ENCODE results near the gene CALHM2. TPM values are rescaled to one million over a fixed set of nuclear protein-coding genes. Genes with fewer than 3 reads are reported as not detected.

Gene CALHM2
- total and polyA plus RNA-seq, 4 donors = 11.7 to 43.2 (median 25.0) TPM

DNA sequence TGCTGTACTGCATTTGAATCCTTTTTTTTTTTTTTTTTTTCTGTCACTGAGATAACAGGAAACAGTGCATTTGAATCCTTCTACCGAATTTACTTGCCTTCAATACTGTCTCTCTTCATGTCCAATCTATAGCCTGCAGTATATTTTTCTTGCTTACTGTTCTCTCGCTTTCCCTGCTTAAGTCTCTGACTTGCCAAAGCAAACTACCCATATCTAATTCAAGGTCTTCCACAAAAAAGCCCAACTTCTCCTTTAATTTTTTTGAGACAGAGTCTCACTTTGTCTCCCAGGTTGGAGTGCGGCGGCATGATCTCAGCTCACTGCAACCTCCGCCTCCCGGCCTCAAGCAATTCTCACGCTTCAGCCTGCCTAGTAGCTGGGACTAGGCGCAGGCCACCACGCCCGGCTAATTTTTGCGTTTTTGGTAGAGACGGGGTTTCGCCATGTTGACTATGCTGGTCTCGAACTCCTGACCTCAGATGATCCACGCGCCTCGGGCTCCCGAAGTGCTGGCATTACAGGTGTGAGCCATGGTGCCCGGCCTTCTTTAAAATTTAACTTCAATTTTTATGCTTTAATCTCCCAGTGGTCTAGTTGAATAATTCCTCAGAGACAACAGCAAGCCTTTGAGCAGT is 54.9 kb downstream of the CALHM2 start:
- TF ChIP-seq, protein P1, sequence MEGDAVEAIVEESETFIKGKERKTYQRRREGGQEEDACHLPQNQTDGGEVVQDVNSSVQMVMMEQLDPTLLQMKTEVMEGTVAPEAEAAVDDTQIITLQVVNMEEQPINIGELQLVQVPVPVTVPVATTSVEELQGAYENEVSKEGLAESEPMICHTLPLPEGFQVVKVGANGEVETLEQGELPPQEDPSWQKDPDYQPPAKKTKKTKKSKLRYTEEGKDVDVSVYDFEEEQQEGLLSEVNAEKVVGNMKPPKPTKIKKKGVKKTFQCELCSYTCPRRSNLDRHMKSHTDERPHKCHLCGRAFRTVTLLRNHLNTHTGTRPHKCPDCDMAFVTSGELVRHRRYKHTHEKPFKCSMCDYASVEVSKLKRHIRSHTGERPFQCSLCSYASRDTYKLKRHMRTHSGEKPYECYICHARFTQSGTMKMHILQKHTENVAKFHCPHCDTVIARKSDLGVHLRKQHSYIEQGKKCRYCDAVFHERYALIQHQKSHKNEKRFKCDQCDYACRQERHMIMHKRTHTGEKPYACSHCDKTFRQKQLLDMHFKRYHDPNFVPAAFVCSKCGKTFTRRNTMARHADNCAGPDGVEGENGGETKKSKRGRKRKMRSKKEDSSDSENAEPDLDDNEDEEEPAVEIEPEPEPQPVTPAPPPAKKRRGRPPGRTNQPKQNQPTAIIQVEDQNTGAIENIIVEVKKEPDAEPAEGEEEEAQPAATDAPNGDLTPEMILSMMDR (IDR thresholded peaks at IDR 0.05; ENCODE audit: control extremely low read depth, extremely low read depth) = no peak
- Histone ChIP-seq H3K9me3 (ENCODE audit: control insufficient read depth in 4 of 4, insufficient read depth in 3 of 4, low read length in 3 of 4) (no peaks in the 10 kb centered on the region), H3K27me3 (ENCODE audit: control insufficient read depth in 3 of 3, insufficient read depth in 3 of 3, low read length in 2 of 3) (no peaks in the 10 kb centered on the region), H3K4me3 (peak overlapping the region; percentile 87), H3K36me3 (ENCODE audit: control insufficient read depth in 4 of 4, insufficient read depth in 4 of 4, low read length in 4 of 4) (peaks cover 14 to 34% (median 17%) of the 10 kb centered on the region in 4 donors), H3K9ac (ENCODE audit: insufficient read depth in 1 of 2, low read length in 2 of 2) (peak overlapping the region; percentile 41 to 59), H3K27ac (ENCODE audit: low read depth in 1 of 2, low read length in 1 of 2) (peak overlapping the region in 1 of 2 donors; percentile 77), H3K4me1 (ENCODE audit: control insufficient read depth in 5 of 5, insufficient read depth in 5 of 5, low read length in 5 of 5) (peaks cover 7 to 21% (median 15%) of the 10 kb centered on the region in 5 donors)
- ATAC-seq (ENCODE audit: insufficient read depth, low FRiP score) (no peak), DNase-seq (no peak)
- 65 to 77% methylated on average over 19 of the region's 19 CpGs for WGBS, 2 donors

GRCh38 chr10:103396789-103397087 is 55.4 kb downstream of the CALHM2 start:
- peak overlapping the region; percentile 60 to 77 for H3K27ac ChIP-seq (ENCODE audit: low read depth in 1 of 2, low read length in 1 of 2)

More at GRCh38 chr10:103396789-103397087, 55.4 kb downstream of the CALHM2 start:
- Histone ChIP-seq H3K9me3 (ENCODE audit: control insufficient read depth in 4 of 4, insufficient read depth in 3 of 4, low read length in 3 of 4) (no peaks in the 10 kb centered on the region), H3K36me3 (ENCODE audit: control insufficient read depth in 4 of 4, insufficient read depth in 4 of 4, low read length in 4 of 4) (peaks cover 12 to 31% (median 14%) of the 10 kb centered on the region in 4 donors), H3K4me1 (ENCODE audit: control insufficient read depth in 5 of 5, insufficient read depth in 5 of 5, low read length in 5 of 5) (peaks cover 7 to 21% (median 15%) of the 10 kb centered on the region in 5 donors), H3K4me3 (peak overlapping the region; percentile 87), H3K9ac (ENCODE audit: insufficient read depth in 1 of 2, low read length in 2 of 2) (peak overlapping the region; percentile 41 to 59), H3K27me3 (ENCODE audit: control insufficient read depth in 3 of 3, insufficient read depth in 3 of 3, low read length in 2 of 3) (no peaks in the 10 kb centered on the region)
- no peak for ATAC-seq (ENCODE audit: insufficient read depth, low FRiP score)
- 0 to 1% methylated on average over 8 of the region's 8 CpGs for WGBS, 2 donors
- peak in 1 of 3 donors; percentile 2 for DNase-seq
- TF ChIP-seq, protein P1 (IDR thresholded peaks at IDR 0.05; ENCODE audit: control extremely low read depth, extremely low read depth) = no peak

Other genes starting within 250 kb of the CALHM2 start
- gene RPEL1, start 206.5 kb downstream of the CALHM2 start, total RNA-seq = not detected
- gene RPEL1, start 206.5 kb downstream of the CALHM2 start, polyA plus RNA-seq = not detected
- under 1 TPM; 0.15 to 0.31 TPM for gene INA, start 175.2 kb downstream of the CALHM2 start, total RNA-seq
- under 1 TPM; 0.04 to 0.07 TPM for gene INA, start 175.2 kb downstream of the CALHM2 start, polyA plus RNA-seq
- 1 to 10 TPM; 5.8 to 7.7 TPM for gene PCGF6, start 101.2 kb downstream of the CALHM2 start, total RNA-seq
- 1 to 10 TPM; 5.2 to 7.3 TPM for gene PCGF6, start 101.2 kb downstream of the CALHM2 start, polyA plus RNA-seq
- 1 to 10 TPM; 3.0 to 5.4 TPM for gene TAF5, start 84.4 kb downstream of the CALHM2 start, total RNA-seq
- gene TAF5, start 84.4 kb downstream of the CALHM2 start, polyA plus RNA-seq = 1 to 10 TPM; 2.0 to 2.3 TPM
- 100 to 1,000 TPM in 1 of 2 donors, 10 to 100 TPM in 1; 38.6 to 212 TPM for gene ATP5MK, start 55.9 kb downstream of the CALHM2 start, total RNA-seq
- 1,000 to 10,000 TPM in 1 of 2 donors, 100 to 1,000 TPM in 1; 403 to 1,220 TPM for gene ATP5MK, start 55.9 kb downstream of the CALHM2 start, polyA plus RNA-seq
- gene PDCD11, start 55.7 kb downstream of the CALHM2 start, total RNA-seq = 10 to 100 TPM; 23.2 to 30.1 TPM
- gene PDCD11, start 55.7 kb downstream of the CALHM2 start, polyA plus RNA-seq = 10 to 100 TPM; 15.2 to 17.3 TPM
- not detected for gene CALHM1, start 6.5 kb upstream of the CALHM2 start, total RNA-seq
- gene CALHM1, start 6.5 kb upstream of the CALHM2 start, polyA plus RNA-seq = not detected
- under 1 TPM in 1 of 2 donors, not detected in 1; 0.15 TPM for gene CALHM3, start 26.9 kb upstream of the CALHM2 start, total RNA-seq
- gene CALHM3, start 26.9 kb upstream of the CALHM2 start, polyA plus RNA-seq = under 1 TPM in 1 of 2 donors, not detected in 1; 0.02 TPM
- under 1 TPM; 0.14 to 0.80 TPM for gene NEURL1, start 41.3 kb upstream of the CALHM2 start, total RNA-seq
- gene NEURL1, start 41.3 kb upstream of the CALHM2 start, polyA plus RNA-seq = 1 to 10 TPM in 1 of 2 donors, under 1 TPM in 1; 0.69 to 2.0 TPM